ENCODE results near the gene POU2F1.

- TF ChIP-seq ZNF274 (IDR thresholded peaks at IDR 0.05; ENCODE audit: low read depth, low read length) (no peak), YY1 (IDR thresholded peaks at IDR 0.05; ENCODE audit: insufficient read depth, insufficient read length) (no peak), SUZ12 (IDR thresholded peaks at IDR 0.05; ENCODE audit: extremely low read depth, insufficient read depth, insufficient read length) (no peak)
Observed at GRCh38 chr1:167190747-167191237, 29.9 kb upstream of the POU2F1 start.
